GM19035 (cell line): ENCODE measurements around the gene DSCAML1.

ENCODE experiments used
- ATAC-seq: cut with Tn5 transposase; IDR thresholded peaks from one replicate; pipeline ENCODE4 v1.9.1; 2021; ENCODE audit not compliant: unreplicated experiment

The DSCAML1 gene

GRCh38 chr11:117642835-117643234, 154.2 kb downstream of the DSCAML1 start:
- ATAC-seq: no peak

GRCh38 chr11:117642396-117642795, 154.6 kb downstream of the DSCAML1 start:
- no peak for ATAC-seq

- ATAC-seq: no peak
Observed at GRCh38 chr11:117641008-117641915, 155.8 kb downstream of the DSCAML1 start.

GRCh38 chr11:117640041-117640440, 157.0 kb downstream of the DSCAML1 start:
- no peak for ATAC-seq

GRCh38 chr11:117639601-117640000, 157.4 kb downstream of the DSCAML1 start:
- ATAC-seq: no peak

- no peak for ATAC-seq
Observed at GRCh38 chr11:117638911-117639543, 158.0 kb downstream of the DSCAML1 start.

GRCh38 chr11:117634756-117635603, 162.0 kb downstream of the DSCAML1 start:
- no peak for ATAC-seq

GRCh38 chr11:117633976-117634755, 162.8 kb downstream of the DSCAML1 start:
- no peak for ATAC-seq

- no peak for ATAC-seq
Observed at GRCh38 chr11:117633186-117633754, 163.7 kb downstream of the DSCAML1 start.

- no peak for ATAC-seq
Observed at GRCh38 chr11:117632306-117632705, 164.7 kb downstream of the DSCAML1 start.

- no peak for ATAC-seq
Observed at GRCh38 chr11:117631336-117632140, 165.5 kb downstream of the DSCAML1 start.

- no peak for ATAC-seq
Observed at GRCh38 chr11:117629891-117630538, 167.0 kb downstream of the DSCAML1 start.

GRCh38 chr11:117629146-117629545, 167.9 kb downstream of the DSCAML1 start:
- no peak for ATAC-seq

GRCh38 chr11:117627259-117627658, 169.8 kb downstream of the DSCAML1 start:
- ATAC-seq: no peak

- ATAC-seq: no peak
Observed at GRCh38 chr11:117626576-117626975, 170.4 kb downstream of the DSCAML1 start.

GRCh38 chr11:117625237-117625636, 171.8 kb downstream of the DSCAML1 start:
- no peak for ATAC-seq

- no peak for ATAC-seq
Observed at GRCh38 chr11:117623831-117624271, 173.2 kb downstream of the DSCAML1 start.

- no peak for ATAC-seq
Observed at GRCh38 chr11:117621226-117621625, 175.8 kb downstream of the DSCAML1 start.

GRCh38 chr11:117620659-117621058, 176.4 kb downstream of the DSCAML1 start:
- no peak for ATAC-seq
